SK-N-SH treated with all-trans-retinoic acid at 6 μM for 48 hours (cell line): ENCODE measurements around the gene B3GALT6.

ENCODE experiments used
- ARNTL ChIP-seq: fragments of 450-650 bp; formaldehyde crosslinking; IDR thresholded peaks from 2 replicates; pipeline ENCODE4 v1.5.0; 2020; ENCODE audit warnings: low read depth, mild to moderate bottlenecking, moderate library complexity, borderline replicate concordance
- CSDC2 ChIP-seq: fragments of 250-450 bp; sonication (Bioruptor Pico); IDR thresholded peaks from 2 replicates; pipeline ENCODE4 v1.5.0; 2020; ENCODE audit warnings: mild to moderate bottlenecking, moderate library complexity
- PPARA ChIP-seq: fragments of 250-450 bp; sonication (Bioruptor Pico); IDR thresholded peaks from 2 replicates; pipeline ENCODE4 v1.5.0; 2020; ENCODE audit warnings: mild to moderate bottlenecking, borderline replicate concordance
- TCF4 ChIP-seq: fragments of 250-450 bp; sonication (Bioruptor Pico); IDR thresholded peaks from 2 replicates; pipeline ENCODE4 v1.8.0; 2021; ENCODE audit warnings: mild to moderate bottlenecking, moderate library complexity, borderline replicate concordance
- TOX ChIP-seq: fragments of 250-450 bp; sonication (Bioruptor Pico); IDR thresholded peaks from 2 replicates; pipeline ENCODE4 v1.8.0; 2021; ENCODE audit warnings: mild to moderate bottlenecking, moderate library complexity, borderline replicate concordance
- ZFP3 ChIP-seq: fragments of 250-450 bp; sonication (Bioruptor Pico); IDR thresholded peaks from 2 replicates; pipeline ENCODE4 v1.5.0; 2020; ENCODE audit warnings: mild to moderate bottlenecking, moderate library complexity
- ZNF8 ChIP-seq: fragments of 450-650 bp; formaldehyde crosslinking; IDR thresholded peaks from 2 replicates; pipeline ENCODE4 v1.5.0; 2020; ENCODE audit warnings: mild to moderate bottlenecking, moderate library complexity
- TF ChIP-seq, protein P1 (sequence below): fragments of 250-450 bp; sonication (Bioruptor Pico); IDR thresholded peaks from 2 replicates; pipeline ENCODE4 v1.8.0; 2020; ENCODE audit warnings: mild to moderate bottlenecking, moderate library complexity, borderline replicate concordance
- TF ChIP-seq, protein P2 (sequence below): fragments of 250-450 bp; sonication (Bioruptor Pico); IDR thresholded peaks from 2 replicates; pipeline ENCODE4 v1.8.0; 2021; ENCODE audit warnings: low read depth, mild to moderate bottlenecking, moderate library complexity, borderline replicate concordance

DNA sequence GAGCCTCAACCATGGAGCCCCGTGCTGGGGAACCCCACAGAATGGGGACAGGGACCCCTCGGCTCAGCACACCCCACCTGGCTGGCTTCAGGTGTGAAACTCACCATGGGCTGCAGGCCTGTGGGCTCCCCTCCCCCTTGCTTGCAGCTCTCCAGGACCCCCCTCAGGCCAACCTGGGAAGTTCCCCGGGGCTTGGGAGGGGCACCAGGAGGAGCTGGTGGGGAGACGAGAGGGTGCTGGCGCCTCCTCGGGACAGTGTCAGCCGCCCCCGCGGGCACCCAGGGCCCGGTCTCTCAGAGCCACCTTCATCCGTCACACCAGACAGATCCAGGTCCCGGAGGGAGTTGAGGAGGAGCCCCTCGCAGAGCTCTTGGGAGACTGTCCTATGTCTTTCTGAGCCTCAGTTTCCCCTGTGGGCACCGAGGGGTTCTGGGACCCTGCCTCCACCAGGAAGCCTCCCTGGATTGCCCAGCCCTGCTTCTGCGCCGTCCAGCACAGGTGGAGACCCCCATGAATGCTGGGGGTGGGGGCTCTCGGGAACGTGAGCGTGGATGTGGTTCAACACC is 25.0 kb upstream of the B3GALT6 start:
- TF ChIP-seq, protein P1, sequence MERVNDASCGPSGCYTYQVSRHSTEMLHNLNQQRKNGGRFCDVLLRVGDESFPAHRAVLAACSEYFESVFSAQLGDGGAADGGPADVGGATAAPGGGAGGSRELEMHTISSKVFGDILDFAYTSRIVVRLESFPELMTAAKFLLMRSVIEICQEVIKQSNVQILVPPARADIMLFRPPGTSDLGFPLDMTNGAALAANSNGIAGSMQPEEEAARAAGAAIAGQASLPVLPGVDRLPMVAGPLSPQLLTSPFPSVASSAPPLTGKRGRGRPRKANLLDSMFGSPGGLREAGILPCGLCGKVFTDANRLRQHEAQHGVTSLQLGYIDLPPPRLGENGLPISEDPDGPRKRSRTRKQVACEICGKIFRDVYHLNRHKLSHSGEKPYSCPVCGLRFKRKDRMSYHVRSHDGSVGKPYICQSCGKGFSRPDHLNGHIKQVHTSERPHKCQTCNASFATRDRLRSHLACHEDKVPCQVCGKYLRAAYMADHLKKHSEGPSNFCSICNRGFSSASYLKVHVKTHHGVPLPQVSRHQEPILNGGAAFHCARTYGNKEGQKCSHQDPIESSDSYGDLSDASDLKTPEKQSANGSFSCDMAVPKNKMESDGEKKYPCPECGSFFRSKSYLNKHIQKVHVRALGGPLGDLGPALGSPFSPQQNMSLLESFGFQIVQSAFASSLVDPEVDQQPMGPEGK (CRISPR knock-in tag), result no peak
- TF ChIP-seq, protein P2, sequence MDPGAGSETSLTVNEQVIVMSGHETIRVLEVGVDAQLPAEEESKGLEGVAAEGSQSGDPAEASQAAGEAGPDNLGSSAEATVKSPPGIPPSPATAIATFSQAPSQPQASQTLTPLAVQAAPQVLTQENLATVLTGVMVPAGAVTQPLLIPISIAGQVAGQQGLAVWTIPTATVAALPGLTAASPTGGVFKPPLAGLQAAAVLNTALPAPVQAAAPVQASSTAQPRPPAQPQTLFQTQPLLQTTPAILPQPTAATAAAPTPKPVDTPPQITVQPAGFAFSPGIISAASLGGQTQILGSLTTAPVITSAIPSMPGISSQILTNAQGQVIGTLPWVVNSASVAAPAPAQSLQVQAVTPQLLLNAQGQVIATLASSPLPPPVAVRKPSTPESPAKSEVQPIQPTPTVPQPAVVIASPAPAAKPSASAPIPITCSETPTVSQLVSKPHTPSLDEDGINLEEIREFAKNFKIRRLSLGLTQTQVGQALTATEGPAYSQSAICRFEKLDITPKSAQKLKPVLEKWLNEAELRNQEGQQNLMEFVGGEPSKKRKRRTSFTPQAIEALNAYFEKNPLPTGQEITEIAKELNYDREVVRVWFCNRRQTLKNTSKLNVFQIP (CRISPR knock-in tag), result no peak
- TF ChIP-seq ZFP3 (CRISPR knock-in tag) (no peak), CSDC2 (no peak), PPARA (CRISPR knock-in tag) (no peak), ARNTL (CRISPR knock-in tag) (no peak), TOX (no peak), TCF4 (CRISPR knock-in tag) (no peak), ZNF8 (no peak)
